Measurements from ENCODE around the gene PDZRN3. TPM values are rescaled to one million over a fixed set of nuclear protein-coding genes. Genes with fewer than 3 reads are reported as not detected.

Gene PDZRN3
- total RNA-seq, 2 donors from 2014 or later, result 6.1 to 10.4 TPM

GRCh38 chr3:73437828-73438227 lies 186.9 kb downstream of the PDZRN3 start:
- no peaks in the 10 kb centered on the region for H3K27me3 Mint-ChIP-seq (ENCODE audit: insufficient read depth)
- no peak overlapping the region for H3K4me3 Mint-ChIP-seq
- H3K9ac ChIP-seq (ENCODE audit: extremely low read depth, low read length, poor library complexity, severe bottlenecking), result no peak overlapping the region
- H3K27ac Mint-ChIP-seq, result no peak overlapping the region
- peaks cover 2% of the 10 kb centered on the region for H3K36me3 Mint-ChIP-seq (ENCODE audit: low read depth)
- DNase-seq, result no peak
- H3K27ac ChIP-seq (ENCODE audit: low read depth, low read length), result no peak overlapping the region
- 83 to 92% methylated on average over 2 to 3 of the region's 3 CpGs for WGBS, 2 experiments (ENCODE audit: insufficient coverage in 1 of 2, insufficient read length in 1 of 2)
- H3K36me3 ChIP-seq (ENCODE audit: control insufficient read depth, insufficient read depth, low read length), result peaks cover 6% of the 10 kb centered on the region
- H3K9me3 Mint-ChIP-seq, result no peaks in the 10 kb centered on the region
- no peaks in the 10 kb centered on the region for H3K27me3 ChIP-seq (ENCODE audit: control insufficient read depth, insufficient read depth, low read length, poor library complexity, severe bottlenecking)
- no peak for TF ChIP-seq CTCF (conservative IDR thresholded peaks at IDR 0.05)
- H3K4me3 ChIP-seq (ENCODE audit: low read length), result no peak overlapping the region
- H3K9me3 ChIP-seq (ENCODE audit: control insufficient read depth, low read length), result no peaks in the 10 kb centered on the region
- peaks cover 8% of the 10 kb centered on the region for H3K4me1 ChIP-seq (ENCODE audit: control insufficient read depth, insufficient read depth, low read length)
- peaks cover 25% of the 10 kb centered on the region for H3K4me1 Mint-ChIP-seq

GRCh38 chr3:73435055-73435454 lies 189.7 kb downstream of the PDZRN3 start:
- peaks cover 16% of the 10 kb centered on the region for H3K4me1 Mint-ChIP-seq
- H3K27me3 Mint-ChIP-seq (ENCODE audit: insufficient read depth), result no peaks in the 10 kb centered on the region
- TF ChIP-seq CTCF (conservative IDR thresholded peaks at IDR 0.05), result no peak
- no peaks in the 10 kb centered on the region for H3K27me3 ChIP-seq (ENCODE audit: control insufficient read depth, insufficient read depth, low read length, poor library complexity, severe bottlenecking)
- H3K27ac ChIP-seq (ENCODE audit: low read depth, low read length), result no peak overlapping the region
- DNase-seq, result no peak
- peaks cover 2% of the 10 kb centered on the region for H3K4me1 ChIP-seq (ENCODE audit: control insufficient read depth, insufficient read depth, low read length)
- H3K4me3 ChIP-seq (ENCODE audit: low read length), result no peak overlapping the region
- 91 to 92% methylated on average over 8 to 11 of the region's 11 CpGs for WGBS, 2 experiments (ENCODE audit: insufficient coverage in 1 of 2, insufficient read length in 1 of 2)
- no peaks in the 10 kb centered on the region for H3K36me3 Mint-ChIP-seq (ENCODE audit: low read depth)
- no peak overlapping the region for H3K4me3 Mint-ChIP-seq
- no peak overlapping the region for H3K9ac ChIP-seq (ENCODE audit: extremely low read depth, low read length, poor library complexity, severe bottlenecking)
- no peak overlapping the region for H3K27ac Mint-ChIP-seq
- H3K9me3 ChIP-seq (ENCODE audit: control insufficient read depth, low read length), result no peaks in the 10 kb centered on the region
- H3K9me3 Mint-ChIP-seq, result no peaks in the 10 kb centered on the region
- no peaks in the 10 kb centered on the region for H3K36me3 ChIP-seq (ENCODE audit: control insufficient read depth, insufficient read depth, low read length)

- Histone ChIP-seq H3K27me3 (ENCODE audit: control insufficient read depth, insufficient read depth, low read length, poor library complexity, severe bottlenecking) (no peaks in the 10 kb centered on the region), H3K27ac (ENCODE audit: low read depth, low read length) (no peak overlapping the region), H3K36me3 (ENCODE audit: control insufficient read depth, insufficient read depth, low read length) (no peaks in the 10 kb centered on the region), H3K4me1 (ENCODE audit: control insufficient read depth, insufficient read depth, low read length) (peaks cover 2% of the 10 kb centered on the region), H3K9ac (ENCODE audit: extremely low read depth, low read length, poor library complexity, severe bottlenecking) (no peak overlapping the region), H3K4me3 (ENCODE audit: low read length) (no peak overlapping the region), H3K9me3 (ENCODE audit: control insufficient read depth, low read length) (no peaks in the 10 kb centered on the region)
- H3K4me1 Mint-ChIP-seq, result peaks cover 16% of the 10 kb centered on the region
- no peaks in the 10 kb centered on the region for H3K36me3 Mint-ChIP-seq (ENCODE audit: low read depth)
- DNase-seq, result no peak
- no peaks in the 10 kb centered on the region for H3K9me3 Mint-ChIP-seq
- TF ChIP-seq CTCF (conservative IDR thresholded peaks at IDR 0.05), result no peak
- no peak overlapping the region for H3K27ac Mint-ChIP-seq
- 90% methylated on average over 14 of the region's 14 CpGs for WGBS, 2 experiments (ENCODE audit: insufficient coverage in 1 of 2, insufficient read length in 1 of 2)
- H3K4me3 Mint-ChIP-seq, result no peak overlapping the region
- no peaks in the 10 kb centered on the region for H3K27me3 Mint-ChIP-seq (ENCODE audit: insufficient read depth)
Measured at GRCh38 chr3:73433687-73434086, 191.1 kb downstream of the PDZRN3 start.

Measured in endodermal cell (in vitro differentiated cells).